Measurements from ENCODE around the gene IL13.
"Not testable (repeated sequence)": the region's sequence is repeated elsewhere in the genome, so short reads cannot be mapped to it uniquely, and the experiment has no call there.

The IL13 gene

DNA sequence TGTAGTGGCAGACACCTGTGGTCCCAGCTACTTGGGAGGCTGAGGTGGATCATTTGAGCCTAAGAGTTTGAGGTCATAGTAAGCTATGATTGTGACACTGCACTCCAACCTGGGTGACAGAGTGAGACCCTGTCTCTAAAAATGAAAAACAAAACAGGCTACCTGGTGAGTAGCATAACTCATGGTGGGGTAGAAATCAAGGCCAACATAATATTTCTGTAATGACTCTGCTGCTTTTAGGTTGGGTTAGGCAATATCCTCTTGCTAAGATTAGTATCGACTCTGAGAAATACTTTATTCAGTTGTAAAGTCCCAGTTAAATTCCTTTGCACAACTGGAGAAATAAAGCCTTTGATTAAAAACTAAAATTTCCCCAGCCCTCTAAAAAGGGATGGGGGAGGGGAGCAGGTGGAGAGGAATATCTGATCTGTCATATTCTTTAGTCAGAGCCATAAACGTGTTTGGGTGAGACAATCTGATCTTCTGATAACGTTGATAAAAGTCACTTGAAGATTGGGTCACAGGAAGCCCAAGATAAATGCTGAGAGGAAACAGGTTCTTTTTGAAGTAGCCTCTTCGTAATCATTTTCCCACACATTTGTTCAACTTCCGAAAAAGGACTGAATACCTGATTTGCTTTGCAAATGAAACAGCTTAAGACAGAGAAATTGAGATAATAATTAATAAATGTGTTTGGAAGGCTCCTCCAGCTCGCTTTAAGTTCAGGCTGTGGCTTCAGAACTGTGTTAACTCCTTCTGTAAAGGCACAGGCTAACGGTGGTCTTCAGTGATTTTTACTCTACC, 30.8 kb downstream of the IL13 start:
- DNase-seq (ENCODE audit: low read depth): no peak

GRCh38 chr5:132689513-132689912, 31.5 kb downstream of the IL13 start:
- no peak for DNase-seq (ENCODE audit: low read depth)

- no peak for DNase-seq (ENCODE audit: low read depth)
Measured at GRCh38 chr5:132690156-132690555, 32.2 kb downstream of the IL13 start.

DNA sequence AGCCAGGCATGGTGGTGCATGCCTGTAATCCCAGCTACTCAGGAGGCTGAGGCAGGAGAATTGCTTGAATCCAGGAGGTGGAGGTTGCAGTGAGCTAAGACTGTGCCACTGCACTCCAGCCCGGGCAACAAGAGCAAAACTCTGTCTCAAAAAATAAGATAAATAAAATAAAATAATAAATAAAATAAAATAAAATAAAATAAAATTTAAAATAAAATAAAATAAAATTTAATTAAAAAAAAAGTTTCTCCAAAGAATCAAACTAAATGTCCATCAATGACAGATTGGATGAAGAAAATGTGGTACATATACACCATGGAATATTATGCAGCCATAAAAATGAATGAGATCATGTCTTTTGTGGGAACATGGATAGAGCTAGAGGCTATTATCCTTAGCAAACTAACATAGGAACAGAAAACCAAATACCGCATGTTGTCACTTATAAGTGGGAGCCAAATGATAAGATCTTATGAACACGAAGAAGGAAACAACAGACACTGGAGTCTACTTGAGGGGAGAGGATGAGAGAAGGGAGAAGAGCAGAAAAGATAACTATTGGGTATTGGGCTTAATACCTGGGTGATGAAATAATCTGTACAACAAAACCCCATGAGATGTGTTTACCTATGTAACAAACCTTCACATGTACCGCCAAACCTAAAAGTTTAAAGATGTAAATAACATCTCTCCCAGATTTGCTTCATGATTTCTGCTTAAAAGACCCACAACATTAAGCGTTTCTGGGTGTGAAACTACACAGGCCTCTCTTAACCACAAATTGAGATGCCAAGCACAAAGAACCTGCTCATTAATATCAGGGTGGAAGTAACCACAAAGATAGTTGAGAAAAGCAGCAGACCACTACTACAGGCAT, 34.0 kb downstream of the IL13 start:
- not testable (repeated sequence) for DNase-seq (ENCODE audit: low read depth)

GRCh38 chr5:132692632-132692967, 34.6 kb downstream of the IL13 start:
- DNase-seq (ENCODE audit: low read depth): no peak

DNA sequence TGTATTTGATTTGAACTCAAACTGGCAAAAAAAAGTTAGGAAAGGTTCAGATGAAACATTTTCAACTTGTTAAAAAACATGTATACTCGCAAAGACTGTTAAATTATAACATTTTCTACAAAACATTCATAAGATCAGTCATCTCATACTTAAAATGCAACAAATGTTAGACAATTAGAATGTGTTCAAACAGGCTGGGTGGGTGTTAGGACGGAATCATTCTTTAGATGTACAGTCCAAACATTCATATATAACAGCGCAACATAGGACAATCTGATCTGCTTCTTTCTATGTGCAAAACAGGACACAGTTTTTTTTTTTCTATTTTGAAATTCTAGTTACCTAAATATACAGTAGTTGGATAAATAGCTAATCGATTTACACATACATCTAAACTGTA, 38.0 kb downstream of the IL13 start:
- DNase-seq (ENCODE audit: low read depth): no peak

DNA sequence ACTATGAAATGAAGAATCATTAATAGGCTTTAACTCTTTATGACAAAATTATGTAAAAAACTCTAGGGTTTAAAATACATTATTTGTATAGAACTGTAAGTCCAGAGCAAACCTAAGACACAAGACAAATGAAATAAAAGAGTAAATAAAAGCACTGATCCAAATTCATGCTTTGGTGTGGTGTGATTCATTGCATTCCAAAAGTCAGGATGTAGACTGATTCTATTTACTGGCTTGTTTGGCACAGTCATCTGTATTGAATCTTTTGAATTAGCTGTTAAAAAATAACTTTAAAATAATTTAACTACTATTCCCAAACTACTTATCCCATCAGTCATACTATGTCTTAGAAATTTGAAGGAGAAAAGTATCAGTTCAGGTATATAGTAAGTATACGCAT, 46.9 kb downstream of the IL13 start:
- no peak for DNase-seq (ENCODE audit: low read depth)

DNA sequence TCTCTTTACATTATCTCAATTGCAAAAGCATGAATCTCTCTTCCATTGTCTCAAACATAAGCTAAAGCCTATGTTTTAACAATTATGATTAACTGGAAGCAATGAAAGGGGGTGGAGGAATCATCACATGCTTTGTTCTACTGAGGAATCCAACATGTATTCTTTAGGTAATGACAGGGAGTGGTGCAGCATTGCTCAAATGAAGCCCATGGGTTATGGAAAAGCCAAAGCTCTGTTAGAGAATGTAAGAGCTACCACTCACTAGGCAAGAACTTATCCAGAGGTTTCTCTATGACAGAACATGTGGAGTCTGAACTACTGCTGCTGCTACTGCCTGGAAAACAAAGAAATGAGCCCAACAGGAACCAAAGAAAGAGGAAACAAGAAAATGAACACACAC, 50.7 kb downstream of the IL13 start:
- DNase-seq (ENCODE audit: low read depth): no peak
